ENCODE results near the gene PIAS4. TPM values are rescaled to one million over a fixed set of nuclear protein-coding genes. Genes with fewer than 3 reads are reported as not detected.

PIAS4 gene
- polyA plus RNA-seq, 1 donor: 25.0 TPM

- DNase-seq (ENCODE audit: low read depth): no peak
Measured at GRCh38 chr19:4023600-4024398, 16.3 kb downstream of the PIAS4 start.

- DNase-seq (ENCODE audit: low read depth): no peak
Measured at GRCh38 chr19:4025317-4025716, 17.8 kb downstream of the PIAS4 start.

GRCh38 chr19:4027146-4027545 is 19.6 kb downstream of the PIAS4 start:
- no peak for DNase-seq (ENCODE audit: low read depth)

- DNase-seq (ENCODE audit: low read depth): no peak
Measured at GRCh38 chr19:4028334-4029246, 21.1 kb downstream of the PIAS4 start.

GRCh38 chr19:4029247-4029614 is 21.7 kb downstream of the PIAS4 start:
- no peak for DNase-seq (ENCODE audit: low read depth)

- no peak for DNase-seq (ENCODE audit: low read depth)
Measured at GRCh38 chr19:4030552-4030951, 23.0 kb downstream of the PIAS4 start.

GRCh38 chr19:4030981-4031380 is 23.4 kb downstream of the PIAS4 start:
- DNase-seq (ENCODE audit: low read depth): no peak

GRCh38 chr19:4031420-4031819 is 23.9 kb downstream of the PIAS4 start:
- DNase-seq (ENCODE audit: low read depth): no peak

GRCh38 chr19:4032436-4032835 is 24.9 kb downstream of the PIAS4 start:
- no peak for DNase-seq (ENCODE audit: low read depth)

GRCh38 chr19:4033028-4033956 is 25.8 kb downstream of the PIAS4 start:
- no peak for DNase-seq (ENCODE audit: low read depth)

- DNase-seq (ENCODE audit: low read depth): no peak
Measured at GRCh38 chr19:4034048-4035017, 26.8 kb downstream of the PIAS4 start.

- DNase-seq (ENCODE audit: low read depth): no peak
Measured at GRCh38 chr19:4035018-4035566, 27.6 kb downstream of the PIAS4 start.

- DNase-seq (ENCODE audit: low read depth): no peak
Measured at GRCh38 chr19:4035582-4035981, 28.0 kb downstream of the PIAS4 start.

GRCh38 chr19:4036576-4037300 is 29.2 kb downstream of the PIAS4 start:
- DNase-seq (ENCODE audit: low read depth): no peak

- DNase-seq (ENCODE audit: low read depth): no peak
Measured at GRCh38 chr19:4037301-4037949, 29.9 kb downstream of the PIAS4 start.

- no peak for DNase-seq (ENCODE audit: low read depth)
Measured at GRCh38 chr19:4038057-4038456, 30.5 kb downstream of the PIAS4 start.

- DNase-seq (ENCODE audit: low read depth): no peak
Measured at GRCh38 chr19:4038661-4039423, 31.3 kb downstream of the PIAS4 start.

GRCh38 chr19:4042064-4042730 is 34.7 kb downstream of the PIAS4 start:
- DNase-seq (ENCODE audit: low read depth): no peak

Data from forelimb muscle (tissue), 1 donor.